Neuron (in vitro differentiated cells): ENCODE measurements around the gene KRT36.

Experiments used
- H2AFZ ChIP-seq: one replicate; pipeline ENCODE4 v1.6.1; 2013; ENCODE audit warnings: low read depth, mild to moderate bottlenecking, inconsistent platforms, low read length, moderate library complexity
- H3K27me3 ChIP-seq: one replicate; pipeline ENCODE4 v1.6.1; 2013; ENCODE audit warnings: low read length; ENCODE audit not compliant: insufficient read depth
- H3K36me3 ChIP-seq: one replicate; pipeline ENCODE4 v1.6.1; 2013; ENCODE audit warnings: low read length; ENCODE audit not compliant: insufficient read depth
- H3K4me1 ChIP-seq: one replicate; pipeline ENCODE4 v1.6.1; 2013; ENCODE audit warnings: low read length; ENCODE audit not compliant: insufficient read depth
- H3K4me3 ChIP-seq: 2 replicates; pipeline ENCODE4 v1.5.1; 2013; ENCODE audit warnings: mild to moderate bottlenecking, low read length, moderate library complexity
- H3K9me3 ChIP-seq: one replicate; pipeline ENCODE4 v1.6.1; 2013; ENCODE audit warnings: low read length

The KRT36 gene

DNA sequence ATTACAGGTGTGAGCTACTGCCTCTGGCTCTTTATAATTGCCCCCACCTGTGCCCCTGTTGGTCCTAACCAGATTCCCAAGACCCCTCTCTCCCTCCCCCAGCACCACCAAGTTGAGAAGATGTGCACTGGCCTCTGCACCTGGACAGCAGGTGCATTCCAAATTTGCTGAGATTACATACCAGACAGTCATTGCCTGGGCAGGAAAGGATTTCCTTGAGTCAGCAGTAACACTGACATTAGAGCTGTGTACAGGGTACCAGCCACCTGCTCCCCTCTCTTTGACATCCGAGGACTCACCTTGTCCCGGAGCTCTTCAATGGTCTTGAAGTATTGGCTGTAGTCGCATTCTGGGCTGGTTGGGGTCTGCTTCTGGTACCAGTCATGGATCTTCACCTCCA is 28.3 kb upstream of the KRT36 start:
- no peaks in the 10 kb centered on the region for H3K9me3 ChIP-seq
- H3K36me3 ChIP-seq = no peaks in the 10 kb centered on the region
- H2AFZ ChIP-seq = no peak overlapping the region
- H3K4me3 ChIP-seq = no peak overlapping the region
- H3K27me3 ChIP-seq = peaks cover 6% of the 10 kb centered on the region
- no peaks in the 10 kb centered on the region for H3K4me1 ChIP-seq

DNA sequence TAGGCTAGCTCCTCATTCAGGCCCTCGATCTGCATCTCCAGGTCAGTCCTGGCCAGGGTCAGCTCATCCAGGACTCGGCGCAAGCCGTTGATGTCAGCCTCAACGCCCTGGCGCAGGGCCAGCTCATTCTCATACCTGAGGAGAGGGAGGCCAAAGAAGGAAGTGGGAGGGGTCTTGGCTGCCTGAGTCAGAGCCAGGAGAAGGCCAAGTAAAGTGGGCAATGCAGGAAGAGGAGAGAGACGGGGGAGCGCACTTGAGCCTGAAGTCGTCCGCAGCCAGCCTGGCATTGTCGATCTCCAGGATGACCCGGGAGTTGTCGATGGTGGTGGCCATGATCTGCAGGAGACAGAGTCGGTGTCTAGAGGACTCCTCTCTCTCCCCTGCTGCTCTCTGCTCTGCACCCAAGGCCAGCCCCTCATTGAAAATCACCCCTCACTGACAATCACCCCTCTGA is 27.1 kb upstream of the KRT36 start:
- Histone ChIP-seq H3K4me1 (no peaks in the 10 kb centered on the region), H2AFZ (no peak overlapping the region), H3K4me3 (no peak overlapping the region), H3K36me3 (no peaks in the 10 kb centered on the region), H3K9me3 (no peaks in the 10 kb centered on the region), H3K27me3 (peaks cover 6% of the 10 kb centered on the region)

DNA sequence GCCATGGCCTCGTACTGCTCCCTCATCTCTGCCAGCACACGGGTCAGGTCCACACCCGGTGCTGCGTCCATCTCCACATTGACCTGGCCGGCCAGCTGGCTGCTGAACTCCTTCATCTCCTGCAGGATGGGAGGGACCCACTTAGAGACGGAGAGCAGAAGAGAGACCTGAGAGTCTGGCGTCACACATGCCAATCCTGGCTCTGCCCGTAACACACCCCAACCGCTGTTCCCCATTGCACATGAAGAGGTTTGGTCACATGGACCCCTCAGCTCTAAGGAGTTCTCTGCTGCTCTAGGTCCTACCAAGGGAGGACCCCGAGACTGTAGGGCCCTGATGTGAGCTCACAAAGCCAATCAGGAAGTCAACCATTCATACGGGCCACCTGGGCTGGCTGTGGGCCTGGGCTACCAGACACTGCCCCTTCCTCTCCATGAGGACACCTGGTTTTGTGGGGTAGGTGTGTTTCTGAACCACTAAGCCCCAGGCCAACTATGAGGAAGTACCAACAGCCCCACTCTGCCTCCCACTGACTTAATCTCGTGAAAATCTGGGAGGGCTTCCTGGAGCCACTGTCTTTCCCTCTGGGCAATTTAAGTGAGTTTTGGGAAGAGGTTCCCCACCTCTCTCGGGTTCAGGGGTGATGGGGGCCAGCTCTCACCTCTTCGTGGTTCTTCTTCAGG is 26.6 kb upstream of the KRT36 start:
- Histone ChIP-seq H3K9me3 (no peaks in the 10 kb centered on the region), H3K27me3 (peaks cover 6% of the 10 kb centered on the region), H3K36me3 (no peaks in the 10 kb centered on the region), H2AFZ (no peak overlapping the region), H3K4me3 (no peak overlapping the region), H3K4me1 (no peaks in the 10 kb centered on the region)

DNA sequence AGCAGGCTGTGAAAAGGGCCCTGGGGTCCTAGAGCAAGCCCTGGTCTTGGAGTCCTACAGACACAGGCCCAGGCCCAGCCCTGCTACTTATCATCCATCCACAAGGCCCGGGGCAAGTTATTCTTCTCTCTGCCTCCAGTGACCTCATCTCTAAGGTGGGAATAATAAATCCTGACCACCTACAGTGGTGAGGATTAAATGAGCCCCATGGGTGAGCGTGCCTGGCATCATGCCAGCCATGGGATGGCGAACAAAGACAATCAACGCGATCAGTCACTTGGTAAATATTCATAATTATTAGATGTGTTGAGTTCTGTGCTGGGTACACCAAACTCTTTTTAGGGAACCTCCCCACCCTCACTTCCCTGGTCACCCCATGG is 23.4 kb upstream of the KRT36 start:
- no peaks in the 10 kb centered on the region for H3K4me1 ChIP-seq
- H3K4me3 ChIP-seq = no peak overlapping the region
- H3K9me3 ChIP-seq = no peaks in the 10 kb centered on the region
- no peaks in the 10 kb centered on the region for H3K36me3 ChIP-seq
- H2AFZ ChIP-seq = no peak overlapping the region
- no peaks in the 10 kb centered on the region for H3K27me3 ChIP-seq

DNA sequence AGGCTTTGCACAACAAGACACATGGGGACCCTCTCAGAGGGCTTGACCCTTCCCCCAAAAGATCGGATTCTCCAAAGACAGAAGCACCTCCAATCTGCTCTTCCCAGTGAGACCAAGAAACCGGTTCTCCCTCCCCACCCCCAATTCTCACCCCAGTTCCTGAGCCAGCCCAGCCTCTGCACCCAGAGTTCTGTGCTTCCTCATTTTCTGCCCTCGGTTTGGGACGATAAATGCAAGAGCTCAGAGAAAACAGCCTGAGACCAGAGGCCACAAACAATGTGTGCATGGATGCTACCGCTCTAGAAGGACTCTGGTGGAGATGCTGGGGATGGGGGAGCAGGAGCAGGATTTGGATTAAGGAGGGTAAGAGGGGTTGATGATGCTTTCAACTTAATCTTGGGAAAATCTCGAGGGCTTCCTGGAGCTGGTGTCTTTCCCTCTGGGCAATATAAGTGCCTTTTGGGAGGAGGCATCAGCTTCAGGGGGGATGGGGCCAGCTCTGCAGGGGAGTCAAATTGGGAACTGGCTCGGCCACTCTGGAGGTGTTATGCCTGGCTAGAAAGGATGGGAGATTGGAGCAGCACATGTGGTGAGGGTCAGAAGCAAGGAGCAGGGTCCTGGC is 22.9 kb upstream of the KRT36 start:
- H3K4me3 ChIP-seq = no peak overlapping the region
- no peaks in the 10 kb centered on the region for H3K4me1 ChIP-seq
- no peak overlapping the region for H2AFZ ChIP-seq
- no peaks in the 10 kb centered on the region for H3K27me3 ChIP-seq
- no peaks in the 10 kb centered on the region for H3K36me3 ChIP-seq
- H3K9me3 ChIP-seq = no peaks in the 10 kb centered on the region

DNA sequence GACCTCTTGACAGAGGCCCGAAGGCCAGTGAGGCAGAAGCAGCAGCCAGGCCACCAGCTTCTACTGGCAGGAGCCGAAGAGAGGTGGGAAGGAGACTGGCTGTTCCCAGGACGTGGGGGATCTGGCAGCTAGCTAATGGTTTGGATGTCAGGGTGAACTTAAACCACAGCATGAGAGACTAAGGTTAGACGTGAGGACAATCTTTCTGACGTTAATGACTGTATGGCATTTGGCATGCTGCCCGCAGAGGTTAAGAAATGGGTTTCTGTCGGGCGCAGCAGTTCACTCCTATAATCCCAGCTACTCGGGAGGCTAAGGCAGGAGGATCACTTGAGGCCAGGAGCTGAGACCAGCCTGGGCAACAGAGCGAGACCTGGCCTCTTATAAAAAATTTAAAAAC is 22.0 kb upstream of the KRT36 start:
- no peaks in the 10 kb centered on the region for H3K4me1 ChIP-seq
- H3K36me3 ChIP-seq = no peaks in the 10 kb centered on the region
- no peaks in the 10 kb centered on the region for H3K9me3 ChIP-seq
- no peak overlapping the region for H2AFZ ChIP-seq
- no peaks in the 10 kb centered on the region for H3K27me3 ChIP-seq
- no peak overlapping the region for H3K4me3 ChIP-seq

DNA sequence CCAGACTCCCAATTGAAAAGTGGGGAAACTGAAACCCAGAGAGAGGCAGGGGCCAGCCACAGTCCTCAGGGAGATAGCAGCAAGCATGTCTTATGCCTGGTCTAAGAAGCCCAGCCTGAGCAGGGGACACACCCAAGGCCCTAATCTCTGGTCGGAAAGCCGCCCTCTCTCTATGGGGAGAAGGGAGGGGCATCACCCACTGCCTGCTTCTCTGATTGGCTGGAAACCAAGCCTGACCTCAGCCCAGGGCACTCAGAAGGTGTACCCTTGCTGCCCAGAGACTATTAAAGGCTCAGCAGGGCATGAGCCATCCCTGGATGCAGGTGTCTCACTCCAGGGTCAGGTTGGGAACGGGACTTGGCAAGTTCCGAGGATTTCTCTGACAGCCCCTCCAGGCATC is 21.4 kb upstream of the KRT36 start:
- Histone ChIP-seq H3K4me3 (no peak overlapping the region), H3K27me3 (no peaks in the 10 kb centered on the region), H3K9me3 (no peaks in the 10 kb centered on the region), H3K36me3 (no peaks in the 10 kb centered on the region), H2AFZ (no peak overlapping the region), H3K4me1 (no peaks in the 10 kb centered on the region)

DNA sequence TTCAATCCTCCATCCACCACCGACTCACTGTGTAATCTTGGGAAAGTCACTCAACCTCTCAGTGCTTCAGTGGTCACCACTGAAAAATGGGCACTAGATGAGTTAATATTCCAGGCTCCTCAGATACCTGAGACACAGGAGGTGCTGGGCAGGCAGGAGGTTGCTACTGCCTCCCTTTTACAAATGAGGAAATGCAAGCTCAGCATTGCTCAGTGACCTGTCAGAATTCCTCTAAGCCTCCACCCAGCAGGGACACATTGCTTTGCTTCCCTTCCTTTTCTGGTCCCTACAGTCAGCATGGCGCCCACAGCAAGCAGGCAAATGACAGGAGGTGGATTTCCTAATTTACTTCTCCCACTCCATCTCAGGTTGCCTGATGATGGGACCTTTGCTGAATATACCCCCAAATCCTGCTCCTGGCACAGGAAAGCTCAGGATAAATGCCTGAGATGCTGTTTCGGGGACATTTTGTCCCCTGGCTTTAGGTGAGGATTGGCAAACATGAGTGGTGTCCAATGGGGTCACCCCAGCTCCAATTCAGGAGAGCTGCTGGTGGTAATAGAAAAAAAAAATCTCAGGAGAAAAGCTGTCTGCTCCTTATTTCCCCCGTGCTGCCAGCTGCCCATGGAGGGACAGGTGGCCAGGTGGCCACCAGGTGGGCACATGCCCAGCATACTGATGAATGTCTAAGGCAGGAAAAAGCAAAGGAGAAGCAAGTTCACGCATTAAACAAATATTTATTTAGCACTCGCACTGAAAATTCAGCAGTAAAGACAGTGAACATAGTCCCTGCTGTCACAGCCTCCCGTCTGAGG is 20.7 kb upstream of the KRT36 start:
- H3K4me3 ChIP-seq = no peak overlapping the region
- no peaks in the 10 kb centered on the region for H3K36me3 ChIP-seq
- H3K9me3 ChIP-seq = no peaks in the 10 kb centered on the region
- no peak overlapping the region for H2AFZ ChIP-seq
- H3K27me3 ChIP-seq = no peaks in the 10 kb centered on the region
- H3K4me1 ChIP-seq = no peaks in the 10 kb centered on the region

DNA sequence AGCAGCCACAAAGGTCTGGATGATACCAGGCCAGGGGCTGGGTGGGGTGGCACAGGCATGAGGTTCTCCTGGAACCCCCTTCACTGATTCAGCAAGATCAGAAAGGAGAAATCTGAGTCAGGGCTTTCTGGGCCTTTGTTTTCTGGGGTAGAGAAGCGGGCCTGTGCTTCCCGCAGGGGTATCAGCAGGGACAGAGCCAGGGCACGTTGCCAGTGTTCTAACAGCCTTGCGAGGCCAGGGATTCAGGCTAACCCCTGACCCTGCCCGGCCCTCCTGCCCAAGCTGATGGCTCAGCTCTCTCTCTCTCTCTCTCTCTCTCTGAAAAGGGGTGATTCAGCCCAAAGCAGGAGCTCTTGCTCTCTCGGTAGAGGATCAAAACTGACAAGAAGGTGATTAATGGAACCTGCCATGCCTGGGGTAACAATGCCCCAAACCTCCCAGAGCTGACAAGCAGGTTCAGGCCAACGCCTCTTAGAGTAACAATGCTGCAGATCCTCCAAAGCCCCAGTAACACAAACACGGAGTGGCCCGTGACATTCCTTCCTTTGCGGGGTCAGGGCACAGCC is 17.7 kb upstream of the KRT36 start:
- Histone ChIP-seq H3K4me3 (no peak overlapping the region), H3K27me3 (no peaks in the 10 kb centered on the region), H3K9me3 (no peaks in the 10 kb centered on the region), H3K4me1 (no peaks in the 10 kb centered on the region), H2AFZ (no peak overlapping the region), H3K36me3 (no peaks in the 10 kb centered on the region)

DNA sequence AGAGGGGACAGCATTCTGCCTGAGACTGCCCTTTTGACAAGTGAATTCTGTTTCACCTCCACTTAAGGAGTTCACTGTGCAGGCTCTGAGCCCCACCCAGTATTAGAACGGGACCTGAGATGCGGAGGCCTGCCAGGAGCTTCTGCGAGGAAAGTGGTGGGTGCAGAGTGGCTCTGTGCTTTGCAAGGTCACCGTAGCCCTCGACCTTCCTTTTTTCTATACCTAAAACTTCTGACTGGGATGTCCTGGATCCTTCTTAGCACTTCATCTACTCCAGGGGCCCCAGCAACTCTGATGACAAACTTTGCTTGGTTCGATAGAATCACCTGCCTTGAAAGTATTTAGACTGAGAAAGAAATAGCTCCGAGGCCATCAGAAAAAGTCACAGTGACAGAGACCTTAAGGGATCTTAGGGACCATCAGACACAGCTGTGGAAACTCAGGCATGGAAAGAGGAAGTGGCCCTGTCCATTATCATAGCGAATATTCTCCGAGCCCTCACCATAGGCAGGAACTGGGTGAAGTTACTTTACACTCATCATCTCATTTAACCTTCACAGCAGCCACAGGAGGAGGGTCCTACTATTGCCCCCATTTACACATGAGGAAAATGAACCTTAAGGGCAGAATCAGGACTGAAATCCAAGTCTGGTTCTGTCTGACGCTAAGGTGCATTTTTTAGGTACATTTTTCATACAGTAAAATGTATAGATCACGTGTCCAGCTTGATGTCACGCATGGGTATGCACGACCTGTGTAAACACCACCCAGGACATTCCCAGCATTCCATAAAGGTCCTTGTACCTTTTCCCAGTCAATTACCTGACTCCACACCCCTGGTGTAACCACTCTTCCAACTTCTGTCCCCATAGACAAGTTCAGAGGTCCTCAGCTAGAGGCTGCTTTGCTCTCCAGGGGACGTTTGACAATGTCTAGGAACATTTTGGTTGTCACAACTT is 16.4 kb upstream of the KRT36 start:
- Histone ChIP-seq H3K9me3 (no peaks in the 10 kb centered on the region), H3K36me3 (no peaks in the 10 kb centered on the region), H3K4me1 (no peaks in the 10 kb centered on the region), H3K4me3 (no peak overlapping the region), H2AFZ (no peak overlapping the region), H3K27me3 (no peaks in the 10 kb centered on the region)

DNA sequence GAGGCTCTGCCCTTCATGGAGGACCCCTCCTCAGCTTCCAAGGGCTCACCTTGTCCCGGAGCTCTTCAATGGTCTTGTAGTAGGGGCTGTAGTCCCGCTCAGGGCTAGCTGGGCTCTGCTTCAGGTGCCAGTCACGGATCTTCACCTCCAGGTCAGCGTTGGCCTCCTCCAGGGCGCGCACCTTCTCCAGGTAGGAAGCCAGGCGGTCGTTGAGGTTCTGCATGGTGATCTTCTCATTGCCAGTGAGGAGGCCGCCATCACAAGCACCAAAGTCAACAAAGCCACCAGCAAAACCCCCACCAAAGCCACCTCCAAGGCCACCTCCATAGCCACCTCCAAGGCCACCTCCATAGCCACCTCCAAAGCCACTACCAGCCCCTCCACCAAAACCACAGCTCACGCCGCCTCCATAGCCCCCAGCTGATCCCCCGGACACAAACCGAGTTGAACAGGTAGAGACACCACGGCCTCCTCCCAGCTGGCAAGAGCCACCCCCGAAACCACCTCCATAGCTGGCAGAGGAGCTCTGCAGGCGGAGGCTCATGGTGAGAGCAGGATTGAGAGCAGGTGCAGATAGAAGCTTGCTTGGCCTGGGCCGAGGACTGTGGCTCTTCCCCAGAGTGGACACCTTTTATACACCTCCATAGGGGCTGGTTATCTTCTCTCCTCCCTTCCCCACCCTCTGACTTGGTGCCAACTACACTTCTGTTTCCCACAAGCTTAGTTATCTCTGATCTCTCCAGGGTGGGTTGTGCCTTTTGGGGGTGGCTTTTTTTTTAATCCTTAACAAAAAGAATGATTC is 15.5 kb upstream of the KRT36 start, which contains the start of gene KRT13:
TSS of gene KRT13 (minus strand) at position 606 of the 802 bp plus-strand sequence. CDS start at position 544, 62 bp downstream.
- Histone ChIP-seq H3K9me3 (no peaks in the 10 kb centered on the region), H3K4me1 (no peaks in the 10 kb centered on the region), H3K4me3 (no peak within 1 kb of the TSS), H2AFZ (no peak within 1 kb of the TSS), H3K27me3 (no peaks in the 10 kb centered on the region), H3K36me3 (no peaks in the 10 kb centered on the region)
